Fibroblast of lung (primary cell): ENCODE results near the gene CDH15. TPM values are rescaled to one million over a fixed set of nuclear protein-coding genes. Genes with fewer than 3 reads are reported as not detected.

Experiments used
- DNase-seq, 2 donors: peaks; one replicate each; pipeline versions ENCODE4 v3.0.0 to v3.0.0-alpha.2; 2010; ENCODE audit warnings: low read depth in 2 of 2
- H2AFZ ChIP-seq: 2 replicates; pipeline ENCODE4 v1.5.1; 2012; ENCODE audit warnings: low read length, control low read depth, inconsistent platforms
- H3K27ac ChIP-seq: 2 replicates; pipeline ENCODE4 v1.5.1; 2011; ENCODE audit warnings: low read length, control low read depth; ENCODE audit not compliant: insufficient read depth
- H3K27me3 ChIP-seq: 2 replicates; pipeline ENCODE4 v1.5.1; 2011; ENCODE audit warnings: mild to moderate bottlenecking, low read length; ENCODE audit not compliant: control insufficient read depth, insufficient read depth
- H3K36me3 ChIP-seq: 2 replicates; pipeline ENCODE4 v1.5.1; 2011; ENCODE audit warnings: low read length; ENCODE audit not compliant: control insufficient read depth, insufficient read depth
- H3K4me1 ChIP-seq: 2 replicates; pipeline ENCODE4 v1.5.1; 2011; ENCODE audit warnings: low read length; ENCODE audit not compliant: control insufficient read depth, insufficient read depth; ENCODE audit errors: extremely low read depth
- H3K4me2 ChIP-seq: 2 replicates; pipeline ENCODE4 v1.5.1; 2011; ENCODE audit warnings: low read length, control low read depth; ENCODE audit not compliant: insufficient read depth; ENCODE audit errors: extremely low read depth
- H3K4me3 ChIP-seq, 4 experiments: fragments of 200-600 bp in 1 of 4; sonication (generic) in 1 of 4; replicated peaks in 1 of 4; 2 replicates each; pipeline ENCODE4 v1.5.1; 2011 to 2016; ENCODE audit warnings: low read length in 4 of 4, low read depth in 3 of 4, mild to moderate bottlenecking in 3 of 4, control low read depth in 2 of 4, inconsistent platforms in 1 of 4, mixed read lengths in 1 of 4; ENCODE audit not compliant: insufficient read depth in 1 of 4; ENCODE audit errors: control extremely low read depth in 1 of 4
- H3K79me2 ChIP-seq: 2 replicates; pipeline ENCODE4 v1.5.1; 2012; ENCODE audit warnings: mild to moderate bottlenecking, low read length, inconsistent platforms; ENCODE audit not compliant: control insufficient read depth, insufficient read depth
- H3K9ac ChIP-seq: 2 replicates; pipeline ENCODE4 v1.5.1; 2011; ENCODE audit warnings: mild to moderate bottlenecking, low read length, control low read depth; ENCODE audit not compliant: insufficient read depth
- H3K9me3 ChIP-seq: 2 replicates; pipeline ENCODE4 v1.5.1; 2012; ENCODE audit warnings: low read depth, low read length; ENCODE audit not compliant: control insufficient read depth, insufficient read depth
- H4K20me1 ChIP-seq: 2 replicates; pipeline ENCODE4 v1.5.1; 2011; ENCODE audit warnings: low read length; ENCODE audit not compliant: control insufficient read depth, insufficient read depth; ENCODE audit errors: extremely low read depth
- CTCF ChIP-seq, 2 donors: IDR thresholded peaks in 1 of 2; conservative IDR thresholded peaks in 1 of 2; 1 replicate in 1 of 2; 2 replicates in 1 of 2; pipeline ENCODE4 v1.5.1; 2011 to 2012; ENCODE audit warnings: low read length in 2 of 2, control low read depth in 1 of 2, inconsistent platforms in 1 of 2, low read depth in 1 of 2, mild to moderate bottlenecking in 1 of 2
- EZH2 ChIP-seq: IDR thresholded peaks from 2 replicates; pipeline ENCODE4 v1.5.1; 2012; ENCODE audit warnings: low read length, control low read depth, mild to moderate bottlenecking; ENCODE audit errors: missing control alignments
- polyA plus RNA-seq, 2 donors: library from polyadenylated mRNA; depleted of rRNA in 1 of 2; stranded (reverse) in 1 of 2; unstranded in 1 of 2; fragments of >200 nt; gene quantifications; 2 replicates each; pipeline ENCODE4 v1.2.1, GENCODE V29; 2011 to 2012; ENCODE audit warnings: missing spikeins in 1 of 2
- total RNA-seq: library from RNA; depleted of rRNA; stranded (reverse); fragments of >200 nt; gene quantifications from 2 replicates; pipeline ENCODE4 v1.2.1, GENCODE V29; 2014

CDH15 gene
- total and polyA plus RNA-seq, 2 donors (not counting 1 experiment from before 2014, with no cell fraction given): 0.10 to 0.99 TPM

- H3K36me3 ChIP-seq: peaks cover 6% of the 10 kb centered on the region
- DNase-seq: no peak
- no peak overlapping the region for H3K27ac ChIP-seq
- no peaks in the 10 kb centered on the region for H3K9me3 ChIP-seq
- no peaks in the 10 kb centered on the region for H3K27me3 ChIP-seq
- H3K4me1 ChIP-seq: no peaks in the 10 kb centered on the region
- no peak overlapping the region for H3K4me2 ChIP-seq
- no peak overlapping the region for H3K9ac ChIP-seq
- H2AFZ ChIP-seq: no peak overlapping the region
- TF ChIP-seq CTCF (conservative IDR thresholded peaks at IDR 0.05 in 1 of 2, IDR thresholded peaks at IDR 0.05 in 1 of 2; ENCODE audit: low read depth in 1 of 2, low read length in 2 of 2): no peak
- TF ChIP-seq EZH2: no peak
- no peaks in the 10 kb centered on the region for H4K20me1 ChIP-seq
- H3K4me3 ChIP-seq: no peak overlapping the region
- H3K79me2 ChIP-seq: no peaks in the 10 kb centered on the region
These were observed 31.1 kb upstream of the CDH15 start for GRCh38 chr16:89140401-89140800.

- H3K79me2 ChIP-seq: no peaks in the 10 kb centered on the region
- H3K9ac ChIP-seq: no peak overlapping the region
- no peak overlapping the region for H2AFZ ChIP-seq
- no peak overlapping the region for H3K4me3 ChIP-seq
- no peak overlapping the region for H3K27ac ChIP-seq
- H3K4me1 ChIP-seq: no peaks in the 10 kb centered on the region
- H3K4me2 ChIP-seq: no peak overlapping the region
- peaks cover 7% of the 10 kb centered on the region for H3K36me3 ChIP-seq
- H4K20me1 ChIP-seq: no peaks in the 10 kb centered on the region
- DNase-seq: no peak
- TF ChIP-seq EZH2 (no peak), CTCF (conservative IDR thresholded peaks at IDR 0.05 in 1 of 2, IDR thresholded peaks at IDR 0.05 in 1 of 2; ENCODE audit: low read depth in 1 of 2, low read length in 2 of 2) (no peak)
- H3K9me3 ChIP-seq: no peaks in the 10 kb centered on the region
- H3K27me3 ChIP-seq: no peaks in the 10 kb centered on the region
These were observed 30.3 kb upstream of the CDH15 start for GRCh38 chr16:89140981-89141883.

GRCh38 chr16:89141884-89142267 is 29.7 kb upstream of the CDH15 start:
- H3K79me2 ChIP-seq: no peaks in the 10 kb centered on the region
- H4K20me1 ChIP-seq: no peaks in the 10 kb centered on the region
- no peaks in the 10 kb centered on the region for H3K4me1 ChIP-seq
- DNase-seq: no peak
- TF ChIP-seq CTCF (conservative IDR thresholded peaks at IDR 0.05 in 1 of 2, IDR thresholded peaks at IDR 0.05 in 1 of 2; ENCODE audit: low read depth in 1 of 2, low read length in 2 of 2): no peak
- no peak for TF ChIP-seq EZH2
- no peaks in the 10 kb centered on the region for H3K9me3 ChIP-seq
- no peak overlapping the region for H3K4me3 ChIP-seq
- no peak overlapping the region for H3K27ac ChIP-seq
- no peak overlapping the region for H3K9ac ChIP-seq
- no peak overlapping the region for H2AFZ ChIP-seq
- H3K4me2 ChIP-seq: no peak overlapping the region
- no peaks in the 10 kb centered on the region for H3K27me3 ChIP-seq
- H3K36me3 ChIP-seq: peaks cover 10% of the 10 kb centered on the region
